Left lung (tissue), 10 donors: Measurements from ENCODE around the gene USP16. TPM values are rescaled to one million over a fixed set of nuclear protein-coding genes. Genes with fewer than 3 reads are reported as not detected.

Source experiments
- ATAC-seq: fragments of 200-7000 bp; cut with Tn5 transposase; one replicate; pipeline ENCODE4 v1.9.1; 2020; ENCODE audit warnings: moderate library complexity
- DNase-seq, 4 donors: peaks; one replicate each; pipeline ENCODE4 v3.0.0-alpha.2; 2013 to 2020
- H3K27ac ChIP-seq, 2 donors: fragments of 200-600 bp; sonication (generic) in 1 of 2; one replicate each; pipeline versions ENCODE4 v1.5.0 to v1.8.0; 2020 to 2021
- H3K27me3 ChIP-seq, 2 donors: fragments of 200-600 bp; sonication (generic) in 1 of 2; one replicate each; pipeline versions ENCODE4 v1.5.0 to v1.8.0; 2020 to 2021
- H3K36me3 ChIP-seq, 2 donors: fragments of 200-600 bp; sonication (generic) in 1 of 2; one replicate each; pipeline versions ENCODE4 v1.5.0 to v1.8.0; 2020 to 2021
- H3K4me1 ChIP-seq, 2 donors: fragments of 200-600 bp; one replicate each; pipeline ENCODE4 v1.8.0; 2021
- H3K4me3 ChIP-seq, 2 donors: fragments of 200-600 bp; sonication (generic) in 1 of 2; one replicate each; pipeline versions ENCODE4 v1.5.0 to v1.8.0; 2020 to 2021; ENCODE audit warnings: mild to moderate bottlenecking in 1 of 2
- H3K9me3 ChIP-seq, 2 donors: fragments of 200-600 bp; sonication (generic) in 1 of 2; one replicate each; pipeline versions ENCODE4 v1.5.0 to v1.8.0; 2020 to 2021
- intact Hi-C, 2 donors: fragments of 100-400 bp; cut with DNase I; formaldehyde crosslinking; loops; one replicate each; pipeline versions ENCODE4 v1.11.2 to v1.14.2; 2022
- polyA plus RNA-seq, 6 donors: library from polyadenylated mRNA; unstranded; fragments of 120-200 nt; gene quantifications; one replicate each; pipeline ENCODE4 v1.2.1, GENCODE V29; 2013; ENCODE audit not compliant: insufficient read length in 6 of 6
- total RNA-seq, 2 donors: library from RNA; stranded (reverse); fragmentation: NEBNext Ultra II Directional; extraction: Animal tissue kit (Norgen Biotek cat#: 25700); gene quantifications; one replicate each; pipeline ENCODE4 v1.2.1, GENCODE V29; 2021
- TF ChIP-seq, protein P1 (sequence below), 2 donors: fragments of 200-600 bp; sonication (generic) in 1 of 2; IDR thresholded peaks; one replicate each; pipeline versions ENCODE4 v1.5.0 to v1.8.0; 2021; ENCODE audit warnings: antibody characterized with exemption in 2 of 2
- donor health status: DM: no; HTN: yes; CAD: no.
- donor health status: DM: no; HTN: no; CAD: no.

The USP16 gene
- total and polyA plus RNA-seq, 8 donors: 28.0 to 60.6 (median 57.4) TPM

- Histone ChIP-seq H3K4me1 (peaks cover 0 to 13% of the 10 kb centered on the region in 2 donors), H3K27ac (peak overlapping the region in 1 of 2 donors; percentile 24), H3K27me3 (no peaks in the 10 kb centered on the region), H3K4me3 (no peak overlapping the region), H3K36me3 (peaks cover 9 to 100% of the 10 kb centered on the region in 2 donors), H3K9me3 (no peaks in the 10 kb centered on the region)
- TF ChIP-seq, protein P1, sequence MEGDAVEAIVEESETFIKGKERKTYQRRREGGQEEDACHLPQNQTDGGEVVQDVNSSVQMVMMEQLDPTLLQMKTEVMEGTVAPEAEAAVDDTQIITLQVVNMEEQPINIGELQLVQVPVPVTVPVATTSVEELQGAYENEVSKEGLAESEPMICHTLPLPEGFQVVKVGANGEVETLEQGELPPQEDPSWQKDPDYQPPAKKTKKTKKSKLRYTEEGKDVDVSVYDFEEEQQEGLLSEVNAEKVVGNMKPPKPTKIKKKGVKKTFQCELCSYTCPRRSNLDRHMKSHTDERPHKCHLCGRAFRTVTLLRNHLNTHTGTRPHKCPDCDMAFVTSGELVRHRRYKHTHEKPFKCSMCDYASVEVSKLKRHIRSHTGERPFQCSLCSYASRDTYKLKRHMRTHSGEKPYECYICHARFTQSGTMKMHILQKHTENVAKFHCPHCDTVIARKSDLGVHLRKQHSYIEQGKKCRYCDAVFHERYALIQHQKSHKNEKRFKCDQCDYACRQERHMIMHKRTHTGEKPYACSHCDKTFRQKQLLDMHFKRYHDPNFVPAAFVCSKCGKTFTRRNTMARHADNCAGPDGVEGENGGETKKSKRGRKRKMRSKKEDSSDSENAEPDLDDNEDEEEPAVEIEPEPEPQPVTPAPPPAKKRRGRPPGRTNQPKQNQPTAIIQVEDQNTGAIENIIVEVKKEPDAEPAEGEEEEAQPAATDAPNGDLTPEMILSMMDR (IDR thresholded peaks at IDR 0.05): no peak
- DNase-seq (no peak), ATAC-seq (no peak)
- intact Hi-C loops: no loop called here
These were observed 40.5 kb downstream of the USP16 start for GRCh38 chr21:29064850-29065481.

DNA sequence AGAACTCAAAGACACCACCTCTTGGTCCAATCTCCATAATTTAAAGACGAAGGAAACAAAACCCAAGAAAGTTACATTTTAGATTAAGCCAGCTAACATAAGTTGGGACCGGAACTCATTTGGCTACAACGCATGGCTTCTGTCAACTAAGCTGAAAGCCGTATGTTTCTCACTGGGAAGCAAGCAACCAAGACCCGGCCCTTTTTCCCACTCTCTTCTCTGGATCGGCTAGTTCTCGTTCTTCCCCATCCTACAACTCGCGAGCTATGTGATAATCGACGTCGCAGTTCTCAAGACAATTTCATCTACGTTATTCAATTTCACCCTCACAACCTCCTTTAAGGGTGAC is 48.4 kb downstream of the USP16 start:
- intact Hi-C loops: no loop called here
- H3K4me1 ChIP-seq: peaks cover 18 to 38% of the 10 kb centered on the region in 2 donors
- H3K27ac ChIP-seq: peak overlapping the region; percentile 87 to 93
- peaks cover 0 to 26% of the 10 kb centered on the region in 2 donors for H3K36me3 ChIP-seq
- no peaks in the 10 kb centered on the region for H3K27me3 ChIP-seq
- TF ChIP-seq, protein P1 (IDR thresholded peaks at IDR 0.05): no peak
- H3K9me3 ChIP-seq: no peaks in the 10 kb centered on the region
- ATAC-seq (peak; percentile 2), DNase-seq (peak in 1 of 4 donors; percentile 24)
- peak overlapping the region; percentile 85 to 95 for H3K4me3 ChIP-seq

DNA sequence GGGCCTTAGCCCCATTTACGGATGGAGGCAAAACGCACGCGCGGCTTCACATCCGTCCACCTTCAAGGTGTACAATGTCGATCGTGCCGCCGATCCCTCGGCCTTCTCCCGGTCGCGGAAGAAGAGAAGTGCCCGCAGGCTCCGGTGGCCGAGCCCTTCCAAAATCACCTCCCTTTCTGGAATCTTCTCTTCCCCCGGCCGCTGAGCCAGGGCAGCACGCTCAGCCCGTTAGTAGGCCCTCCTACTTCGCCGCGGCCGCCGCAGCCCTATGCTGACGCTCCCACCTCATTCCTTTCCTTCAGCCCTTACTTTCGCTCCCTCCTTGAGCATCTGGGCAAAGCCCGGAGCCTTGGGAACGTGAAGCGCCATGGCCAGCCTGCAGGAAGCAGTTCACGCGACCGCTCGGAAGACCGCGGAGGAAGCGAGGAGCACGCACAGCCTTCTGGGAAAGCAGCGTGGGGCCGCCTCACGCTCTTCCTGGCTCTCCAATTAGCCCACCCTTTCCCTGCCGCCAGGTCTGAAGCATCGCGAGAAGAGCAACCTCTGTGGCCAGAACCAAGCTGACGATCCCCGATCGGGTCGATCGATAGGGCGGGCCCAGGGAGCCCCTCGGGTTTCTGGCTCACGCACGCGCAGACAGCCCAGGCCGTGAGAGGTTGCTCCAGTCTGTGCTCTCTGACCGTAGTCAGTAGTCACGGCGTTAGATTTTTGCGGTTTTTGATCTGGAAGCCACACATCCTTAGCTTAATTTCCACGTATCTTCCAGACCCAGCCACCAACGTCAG is 48.9 kb downstream of the USP16 start, which contains the start of gene CCT8:
Gene CCT8 (minus strand): TSS at position 427 of the 785 bp plus-strand sequence. CDS start 58 bp downstream, at position 369.
- Histone ChIP-seq H3K27ac (peak within 1 kb of the TSS; percentile 87 to 93), H3K36me3 (peaks cover 0 to 20% of the 10 kb centered on the region in 2 donors), H3K9me3 (no peaks in the 10 kb centered on the region), H3K4me1 (peaks cover 24 to 44% of the 10 kb centered on the region in 2 donors), H3K27me3 (no peaks in the 10 kb centered on the region), H3K4me3 (peak within 1 kb of the TSS; percentile 85 to 95)
- TF ChIP-seq, protein P1 (IDR thresholded peaks at IDR 0.05): no peak
- ATAC-seq (peak; percentile 95), DNase-seq (peak; percentile 98 to 100 (median 100))
- intact Hi-C loops: no loop called here

GRCh38 chr21:29074007-29074376 is 49.5 kb downstream of the USP16 start:
- TF ChIP-seq, protein P1 (IDR thresholded peaks at IDR 0.05): no peak
- ATAC-seq (peak; percentile 35), DNase-seq (no peak)
- intact Hi-C loops: no loop called here
- H3K27me3 ChIP-seq: no peaks in the 10 kb centered on the region
- H3K9me3 ChIP-seq: no peaks in the 10 kb centered on the region
- peak overlapping the region; percentile 87 to 93 for H3K27ac ChIP-seq
- H3K4me3 ChIP-seq: peak overlapping the region; percentile 85 to 95
- H3K4me1 ChIP-seq: peaks cover 25 to 49% of the 10 kb centered on the region in 2 donors
- peaks cover 0 to 14% of the 10 kb centered on the region in 2 donors for H3K36me3 ChIP-seq

DNA sequence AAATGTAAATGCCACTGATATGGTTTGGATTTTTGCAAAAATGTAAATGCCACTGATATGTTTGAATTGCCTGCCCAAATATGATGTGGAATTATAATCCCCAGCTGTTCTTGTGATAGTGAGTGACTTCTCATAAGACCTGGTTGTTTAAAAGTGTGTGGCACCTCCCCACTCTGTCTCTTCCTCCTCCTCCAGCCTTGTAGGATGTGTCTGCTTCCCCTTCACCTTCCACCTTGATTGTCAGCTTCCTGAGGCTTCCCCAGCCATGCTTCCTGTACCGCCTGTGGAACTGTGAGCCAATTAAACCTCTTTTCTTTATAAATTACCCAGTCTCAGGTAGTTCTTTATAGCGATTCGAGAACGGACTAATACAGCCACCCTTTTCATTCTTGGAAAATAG is 50.3 kb downstream of the USP16 start:
- no peaks in the 10 kb centered on the region for H3K27me3 ChIP-seq
- H3K36me3 ChIP-seq: peaks cover 0 to 7% of the 10 kb centered on the region in 2 donors
- peaks cover 28 to 57% of the 10 kb centered on the region in 2 donors for H3K4me1 ChIP-seq
- no peak overlapping the region for H3K4me3 ChIP-seq
- no peaks in the 10 kb centered on the region for H3K9me3 ChIP-seq
- ATAC-seq (no peak), DNase-seq (no peak)
- no peak overlapping the region for H3K27ac ChIP-seq
- TF ChIP-seq, protein P1 (IDR thresholded peaks at IDR 0.05): no peak
- intact Hi-C loops: no loop called here
